WTC11 (cell line): ENCODE results near the gene ATP8B3.

Experiments
- JAZF1 ChIP-seq: fragments of 250-450 bp; sonication (Bioruptor Pico); IDR thresholded peaks from 2 replicates; pipeline ENCODE4 v1.9.0; 2021; ENCODE audit warnings: moderate library complexity, mild to moderate bottlenecking, inconsistent platforms
- PRRX2 ChIP-seq: fragments of 250-450 bp; sonication (Bioruptor Pico); IDR thresholded peaks from 2 replicates; pipeline ENCODE4 v1.8.0; 2021; ENCODE audit warnings: mild to moderate bottlenecking
- TCF7 ChIP-seq: sonication (generic); formaldehyde crosslinking; IDR thresholded peaks from 2 replicates; pipeline ENCODE4 v1.8.0; 2022; ENCODE audit warnings: mild to moderate bottlenecking, low read depth, missing genetic modification reagents, moderate library complexity
- ZBTB21 ChIP-seq: sonication (generic); formaldehyde crosslinking; IDR thresholded peaks from 2 replicates; pipeline ENCODE4 v1.8.1; 2023; ENCODE audit warnings: mild to moderate bottlenecking, missing genetic modification reagents, borderline replicate concordance
- ZNF232 ChIP-seq: sonication (generic); formaldehyde crosslinking; IDR thresholded peaks from 2 replicates; pipeline ENCODE4 v1.8.0; 2022; ENCODE audit warnings: mild to moderate bottlenecking, missing genetic modification reagents
- ZNF263 ChIP-seq: sonication (generic); formaldehyde crosslinking; IDR thresholded peaks from 2 replicates; pipeline ENCODE4 v1.8.1; 2022; ENCODE audit warnings: low read depth, mild to moderate bottlenecking, moderate library complexity, missing genetic modification reagents
- ZNF416 ChIP-seq: fragments of 250-450 bp; sonication (Bioruptor Pico); IDR thresholded peaks from 2 replicates; pipeline ENCODE4 v1.9.0; 2021; ENCODE audit warnings: mild to moderate bottlenecking, inconsistent platforms
- TF ChIP-seq, protein P1 (sequence below): sonication (generic); formaldehyde crosslinking; conservative IDR thresholded peaks from 2 replicates; pipeline ENCODE4 v1.8.1; 2022; ENCODE audit warnings: mild to moderate bottlenecking, missing genetic modification reagents
- TF ChIP-seq, protein P2 (sequence below): fragments of 200-600 bp; IDR thresholded peaks from 2 replicates; pipeline ENCODE4 v1.8.0; 2022; ENCODE audit warnings: antibody characterized with exemption
- TF ChIP-seq, protein P3 (sequence below): sonication (generic); formaldehyde crosslinking; IDR thresholded peaks from 2 replicates; pipeline ENCODE4 v1.8.1; 2023; ENCODE audit warnings: mild to moderate bottlenecking, missing genetic modification reagents
- TF ChIP-seq, protein P4 (sequence below): sonication (generic); formaldehyde crosslinking; IDR thresholded peaks from 2 replicates; pipeline ENCODE4 v1.8.0; 2022; ENCODE audit warnings: missing genetic modification reagents
- TF ChIP-seq, protein P5 (sequence below): sonication (generic); formaldehyde crosslinking; IDR thresholded peaks from 2 replicates; pipeline ENCODE4 v1.8.0; 2022; ENCODE audit warnings: mild to moderate bottlenecking, missing genetic modification reagents
- TF ChIP-seq, protein P6 (sequence below): sonication (generic); formaldehyde crosslinking; IDR thresholded peaks from 2 replicates; pipeline ENCODE4 v1.8.1; 2023; ENCODE audit warnings: mild to moderate bottlenecking, missing genetic modification reagents
- TF ChIP-seq, protein P7 (sequence below): sonication (generic); formaldehyde crosslinking; IDR thresholded peaks from 2 replicates; pipeline ENCODE4 v1.8.0; 2022; ENCODE audit warnings: mild to moderate bottlenecking, missing genetic modification reagents

DNA sequence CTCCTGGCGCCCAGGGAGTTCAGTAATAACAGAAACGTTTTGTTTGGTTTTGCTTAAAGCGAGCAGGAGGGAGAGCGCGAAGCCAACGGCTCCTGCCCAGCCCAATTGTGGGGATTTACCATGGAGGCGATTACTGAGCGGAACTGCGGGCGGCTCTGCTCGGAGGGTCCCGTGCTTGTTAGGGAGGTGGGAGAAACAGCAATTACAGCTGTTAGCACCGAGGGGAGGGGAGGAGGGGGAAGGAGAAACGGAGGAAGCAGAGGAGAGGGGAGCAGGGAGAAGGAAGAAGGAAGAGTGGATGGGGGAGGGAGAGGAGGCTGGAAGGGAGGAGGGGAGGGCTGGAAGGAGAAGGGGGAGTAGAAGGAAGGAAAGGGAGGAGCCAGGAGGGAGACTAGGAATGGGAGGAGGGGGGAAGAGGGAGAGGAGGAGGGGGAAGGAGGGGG is 66.5 kb downstream of the ATP8B3 start:
- TF ChIP-seq, protein P1, sequence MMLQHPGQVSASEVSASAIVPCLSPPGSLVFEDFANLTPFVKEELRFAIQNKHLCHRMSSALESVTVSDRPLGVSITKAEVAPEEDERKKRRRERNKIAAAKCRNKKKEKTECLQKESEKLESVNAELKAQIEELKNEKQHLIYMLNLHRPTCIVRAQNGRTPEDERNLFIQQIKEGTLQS = no peak
- TF ChIP-seq ZNF263 (CRISPR knock-in tag) (no peak), ZBTB21 (CRISPR knock-in tag) (no peak), PRRX2 (CRISPR knock-in tag) (no peak), ZNF416 (CRISPR knock-in tag) (no peak), TCF7 (no peak), ZNF232 (CRISPR knock-in tag) (no peak), JAZF1 (CRISPR knock-in tag) (no peak)
- TF ChIP-seq, protein P2, sequence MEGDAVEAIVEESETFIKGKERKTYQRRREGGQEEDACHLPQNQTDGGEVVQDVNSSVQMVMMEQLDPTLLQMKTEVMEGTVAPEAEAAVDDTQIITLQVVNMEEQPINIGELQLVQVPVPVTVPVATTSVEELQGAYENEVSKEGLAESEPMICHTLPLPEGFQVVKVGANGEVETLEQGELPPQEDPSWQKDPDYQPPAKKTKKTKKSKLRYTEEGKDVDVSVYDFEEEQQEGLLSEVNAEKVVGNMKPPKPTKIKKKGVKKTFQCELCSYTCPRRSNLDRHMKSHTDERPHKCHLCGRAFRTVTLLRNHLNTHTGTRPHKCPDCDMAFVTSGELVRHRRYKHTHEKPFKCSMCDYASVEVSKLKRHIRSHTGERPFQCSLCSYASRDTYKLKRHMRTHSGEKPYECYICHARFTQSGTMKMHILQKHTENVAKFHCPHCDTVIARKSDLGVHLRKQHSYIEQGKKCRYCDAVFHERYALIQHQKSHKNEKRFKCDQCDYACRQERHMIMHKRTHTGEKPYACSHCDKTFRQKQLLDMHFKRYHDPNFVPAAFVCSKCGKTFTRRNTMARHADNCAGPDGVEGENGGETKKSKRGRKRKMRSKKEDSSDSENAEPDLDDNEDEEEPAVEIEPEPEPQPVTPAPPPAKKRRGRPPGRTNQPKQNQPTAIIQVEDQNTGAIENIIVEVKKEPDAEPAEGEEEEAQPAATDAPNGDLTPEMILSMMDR = no peak
- TF ChIP-seq, protein P3, sequence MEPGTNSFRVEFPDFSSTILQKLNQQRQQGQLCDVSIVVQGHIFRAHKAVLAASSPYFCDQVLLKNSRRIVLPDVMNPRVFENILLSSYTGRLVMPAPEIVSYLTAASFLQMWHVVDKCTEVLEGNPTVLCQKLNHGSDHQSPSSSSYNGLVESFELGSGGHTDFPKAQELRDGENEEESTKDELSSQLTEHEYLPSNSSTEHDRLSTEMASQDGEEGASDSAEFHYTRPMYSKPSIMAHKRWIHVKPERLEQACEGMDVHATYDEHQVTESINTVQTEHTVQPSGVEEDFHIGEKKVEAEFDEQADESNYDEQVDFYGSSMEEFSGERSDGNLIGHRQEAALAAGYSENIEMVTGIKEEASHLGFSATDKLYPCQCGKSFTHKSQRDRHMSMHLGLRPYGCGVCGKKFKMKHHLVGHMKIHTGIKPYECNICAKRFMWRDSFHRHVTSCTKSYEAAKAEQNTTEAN (CRISPR knock-in tag) = no peak
- TF ChIP-seq, protein P4, sequence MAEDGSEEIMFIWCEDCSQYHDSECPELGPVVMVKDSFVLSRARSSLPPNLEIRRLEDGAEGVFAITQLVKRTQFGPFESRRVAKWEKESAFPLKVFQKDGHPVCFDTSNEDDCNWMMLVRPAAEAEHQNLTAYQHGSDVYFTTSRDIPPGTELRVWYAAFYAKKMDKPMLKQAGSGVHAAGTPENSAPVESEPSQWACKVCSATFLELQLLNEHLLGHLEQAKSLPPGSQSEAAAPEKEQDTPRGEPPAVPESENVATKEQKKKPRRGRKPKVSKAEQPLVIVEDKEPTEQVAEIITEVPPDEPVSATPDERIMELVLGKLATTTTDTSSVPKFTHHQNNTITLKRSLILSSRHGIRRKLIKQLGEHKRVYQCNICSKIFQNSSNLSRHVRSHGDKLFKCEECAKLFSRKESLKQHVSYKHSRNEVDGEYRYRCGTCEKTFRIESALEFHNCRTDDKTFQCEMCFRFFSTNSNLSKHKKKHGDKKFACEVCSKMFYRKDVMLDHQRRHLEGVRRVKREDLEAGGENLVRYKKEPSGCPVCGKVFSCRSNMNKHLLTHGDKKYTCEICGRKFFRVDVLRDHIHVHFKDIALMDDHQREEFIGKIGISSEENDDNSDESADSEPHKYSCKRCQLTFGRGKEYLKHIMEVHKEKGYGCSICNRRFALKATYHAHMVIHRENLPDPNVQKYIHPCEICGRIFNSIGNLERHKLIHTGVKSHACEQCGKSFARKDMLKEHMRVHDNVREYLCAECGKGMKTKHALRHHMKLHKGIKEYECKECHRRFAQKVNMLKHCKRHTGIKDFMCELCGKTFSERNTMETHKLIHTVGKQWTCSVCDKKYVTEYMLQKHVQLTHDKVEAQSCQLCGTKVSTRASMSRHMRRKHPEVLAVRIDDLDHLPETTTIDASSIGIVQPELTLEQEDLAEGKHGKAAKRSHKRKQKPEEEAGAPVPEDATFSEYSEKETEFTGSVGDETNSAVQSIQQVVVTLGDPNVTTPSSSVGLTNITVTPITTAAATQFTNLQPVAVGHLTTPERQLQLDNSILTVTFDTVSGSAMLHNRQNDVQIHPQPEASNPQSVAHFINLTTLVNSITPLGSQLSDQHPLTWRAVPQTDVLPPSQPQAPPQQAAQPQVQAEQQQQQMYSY (CRISPR knock-in tag) = no peak
- TF ChIP-seq, protein P5, sequence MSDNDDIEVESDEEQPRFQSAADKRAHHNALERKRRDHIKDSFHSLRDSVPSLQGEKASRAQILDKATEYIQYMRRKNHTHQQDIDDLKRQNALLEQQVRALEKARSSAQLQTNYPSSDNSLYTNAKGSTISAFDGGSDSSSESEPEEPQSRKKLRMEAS = no peak
- TF ChIP-seq, protein P6, sequence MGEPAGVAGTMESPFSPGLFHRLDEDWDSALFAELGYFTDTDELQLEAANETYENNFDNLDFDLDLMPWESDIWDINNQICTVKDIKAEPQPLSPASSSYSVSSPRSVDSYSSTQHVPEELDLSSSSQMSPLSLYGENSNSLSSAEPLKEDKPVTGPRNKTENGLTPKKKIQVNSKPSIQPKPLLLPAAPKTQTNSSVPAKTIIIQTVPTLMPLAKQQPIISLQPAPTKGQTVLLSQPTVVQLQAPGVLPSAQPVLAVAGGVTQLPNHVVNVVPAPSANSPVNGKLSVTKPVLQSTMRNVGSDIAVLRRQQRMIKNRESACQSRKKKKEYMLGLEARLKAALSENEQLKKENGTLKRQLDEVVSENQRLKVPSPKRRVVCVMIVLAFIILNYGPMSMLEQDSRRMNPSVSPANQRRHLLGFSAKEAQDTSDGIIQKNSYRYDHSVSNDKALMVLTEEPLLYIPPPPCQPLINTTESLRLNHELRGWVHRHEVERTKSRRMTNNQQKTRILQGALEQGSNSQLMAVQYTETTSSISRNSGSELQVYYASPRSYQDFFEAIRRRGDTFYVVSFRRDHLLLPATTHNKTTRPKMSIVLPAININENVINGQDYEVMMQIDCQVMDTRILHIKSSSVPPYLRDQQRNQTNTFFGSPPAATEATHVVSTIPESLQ = no peak
- TF ChIP-seq, protein P7, sequence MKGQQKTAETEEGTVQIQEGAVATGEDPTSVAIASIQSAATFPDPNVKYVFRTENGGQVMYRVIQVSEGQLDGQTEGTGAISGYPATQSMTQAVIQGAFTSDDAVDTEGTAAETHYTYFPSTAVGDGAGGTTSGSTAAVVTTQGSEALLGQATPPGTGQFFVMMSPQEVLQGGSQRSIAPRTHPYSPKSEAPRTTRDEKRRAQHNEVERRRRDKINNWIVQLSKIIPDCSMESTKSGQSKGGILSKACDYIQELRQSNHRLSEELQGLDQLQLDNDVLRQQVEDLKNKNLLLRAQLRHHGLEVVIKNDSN = no peak
